Transverse colon (tissue), 4 donors: ENCODE measurements around the gene SETD1A. TPM values are rescaled to one million over a fixed set of nuclear protein-coding genes. Genes with fewer than 3 reads are reported as not detected.

Source experiments
- small RNA-seq, 4 donors: library from RNA; depleted of rRNA; stranded (forward); fragments of <200 nt; gene quantifications; one replicate each; pipeline ENCODE3, GENCODE V24; 2016
- total RNA-seq, 4 donors: library from RNA; depleted of rRNA; stranded (reverse); fragments of >200 nt; gene quantifications; one replicate each; pipeline ENCODE4 v1.1.0, GENCODE V29; 2016

The SETD1A gene
- total RNA-seq, 4 donors from 2014 or later, result 5.3 to 37.0 (median 10.8) TPM

Small RNA genes within 50 kb of the gene (small RNA-seq; reads per million reads assigned to genes)
- 0 reads per million in 4 donors for gene AC135048.1

Other genes starting within 250 kb of the SETD1A start
- gene PHKG2, start 209.3 kb upstream of the SETD1A start, total RNA-seq, result 100 to 1,000 TPM in 1 of 4 donors, 10 to 100 TPM in 3; 41.1 to 152 (median 66.4) TPM
- 10 to 100 TPM in 1 of 4 donors, 1 to 10 TPM in 3; 3.3 to 15.5 (median 6.0) TPM for gene CFAP119, start 195.7 kb upstream of the SETD1A start, total RNA-seq
- 100 to 1,000 TPM in 1 of 4 donors, 10 to 100 TPM in 3; 55.3 to 105 (median 77.8) TPM for gene RNF40, start 195.4 kb upstream of the SETD1A start, total RNA-seq
- gene ZNF629, start 170.5 kb upstream of the SETD1A start, total RNA-seq, result 10 to 100 TPM; 13.5 to 29.9 (median 16.4) TPM
- 10 to 100 TPM; 13.8 to 57.3 (median 24.0) TPM for gene BCL7C, start 63.7 kb upstream of the SETD1A start, total RNA-seq
- under 1 TPM in 2 of 4 donors, not detected in 2; 0.82 to 0.95 TPM for gene CTF1, start 61.1 kb upstream of the SETD1A start, total RNA-seq
- gene FBXL19, start 34.2 kb upstream of the SETD1A start, total RNA-seq, result 10 to 100 TPM; 19.3 to 45.3 (median 20.3) TPM
- gene ORAI3, start 8.7 kb upstream of the SETD1A start, total RNA-seq, result 10 to 100 TPM; 24.8 to 45.6 (median 31.3) TPM
- 10 to 100 TPM in 3 of 4 donors, 1 to 10 TPM in 1; 7.0 to 31.8 (median 29.6) TPM for gene HSD3B7, start 27.5 kb downstream of the SETD1A start, total RNA-seq
- gene STX1B, start 52.9 kb downstream of the SETD1A start, total RNA-seq, result 1 to 10 TPM in 1 of 4 donors, under 1 TPM in 1, not detected in 2; 0.41 to 1.3 TPM
- gene STX4, start 75.8 kb downstream of the SETD1A start, total RNA-seq, result 100 to 1,000 TPM in 2 of 4 donors, 10 to 100 TPM in 2; 50.8 to 163 (median 79.7) TPM
- 10 to 100 TPM in 2 of 4 donors, 1 to 10 TPM in 2; 7.9 to 17.9 (median 10.2) TPM for gene ZNF668, start 116.5 kb downstream of the SETD1A start, total RNA-seq
- gene ZNF646, start 116.7 kb downstream of the SETD1A start, total RNA-seq, result 10 to 100 TPM; 12.0 to 26.7 (median 23.5) TPM
- gene PRSS53, start 131.2 kb downstream of the SETD1A start, total RNA-seq, result 1 to 10 TPM; 1.1 to 5.2 (median 3.1) TPM
- 10 to 100 TPM; 29.5 to 89.0 (median 72.0) TPM for gene VKORC1, start 137.0 kb downstream of the SETD1A start, total RNA-seq
- gene BCKDK, start 150.6 kb downstream of the SETD1A start, total RNA-seq, result 10 to 100 TPM; 46.8 to 56.5 (median 51.3) TPM
- gene KAT8, start 159.9 kb downstream of the SETD1A start, total RNA-seq, result 10 to 100 TPM; 61.0 to 93.5 (median 62.1) TPM
- gene PRSS8, start 178.0 kb downstream of the SETD1A start, total RNA-seq, result 100 to 1,000 TPM; 101 to 510 (median 372) TPM
- 10 to 100 TPM in 1 of 4 donors, 1 to 10 TPM in 2, not detected in 1; 8.1 to 42.3 (median 9.8) TPM for gene PRSS36, start 192.3 kb downstream of the SETD1A start, total RNA-seq
- gene FUS, start 222.4 kb downstream of the SETD1A start, total RNA-seq, result 100 to 1,000 TPM in 1 of 4 donors, 10 to 100 TPM in 3; 43.6 to 116 (median 59.0) TPM
- 100 to 1,000 TPM in 2 of 4 donors, 10 to 100 TPM in 2; 33.3 to 128 (median 90.6) TPM for gene PYCARD, start 245.0 kb downstream of the SETD1A start, total RNA-seq